Measurements from ENCODE around the gene KRTAP6-3. TPM values are rescaled to one million over a fixed set of nuclear protein-coding genes. Genes with fewer than 3 reads are reported as not detected.

Gene KRTAP6-3
- total RNA-seq (not detected in 2 replicates), polyA plus RNA-seq (not detected in 2 replicates), polyA minus RNA-seq (not detected in 2 replicates), Bru-seq, nascent RNA (not detected), BruChase-seq, experiment 1, labeled RNA remaining after a 6-hour chase (not detected), BruChase-seq, experiment 2, labeled RNA remaining after a 2-hour chase (not detected)
- not detected in 2 replicates for polyA plus RNA-seq (2011; cell fraction: cytosol; rRNA removed)
- not detected in 2 replicates for polyA plus RNA-seq (2011; cell fraction: nucleus; rRNA removed)
- not detected in 2 replicates for polyA plus RNA-seq (2012)
- not detected for polyA minus RNA-seq (2011; cell fraction: cytosol; rRNA and poly(A)+ RNA removed)
- not detected in 2 replicates for polyA minus RNA-seq (2011; cell fraction: nucleus; rRNA and poly(A)+ RNA removed)
- long read RNA-seq = 0 reads

- Histone ChIP-seq H3K9ac (replicated peaks; ENCODE audit: extremely low read depth, insufficient read depth, low read length) (no peak within 1 kb of the TSS), H3K4me1 (ENCODE audit: control insufficient read depth, extremely low read depth, insufficient read depth, low read length) (no peaks in the 10 kb centered on the region), H3K4me2 (ENCODE audit: insufficient read depth, low read length) (no peak within 1 kb of the TSS), H3K36me3 (ENCODE audit: control insufficient read depth in 2 of 2, extremely low read depth in 1 of 2, insufficient read depth in 2 of 2, low read length in 2 of 2) (no peaks in the 10 kb centered on the region), H3K27ac (ENCODE audit: insufficient read depth, low read depth, low read length) (no peak within 1 kb of the TSS), H3K9me3 (replicated peaks; ENCODE audit: control insufficient read depth, insufficient read depth, low read length) (peaks cover 6% of the 10 kb centered on the region), H3K27me3 (ENCODE audit: control insufficient read depth in 2 of 2, insufficient read depth in 2 of 2, low read length in 2 of 2) (no peaks in the 10 kb centered on the region), H4K20me1 (replicated peaks; ENCODE audit: control insufficient read depth, extremely low read depth, insufficient read depth, low read length) (no peaks in the 10 kb centered on the region), H3K79me2 (ENCODE audit: control insufficient read depth, insufficient read depth, low read length) (no peaks in the 10 kb centered on the region), H3K4me3 (replicated peaks in 1 of 3; ENCODE audit: insufficient read depth in 1 of 3, low read depth in 1 of 3, low read length in 3 of 3) (no peak within 1 kb of the TSS), H3K9me1 (replicated peaks; ENCODE audit: control insufficient read depth, extremely low read depth, insufficient read depth, low read length) (no peaks in the 10 kb centered on the region), H2AFZ (ENCODE audit: low read depth, low read length) (no peak within 1 kb of the TSS)
- TF ChIP-seq POLR2AphosphoS5 (IDR thresholded peaks at IDR 0.05; ENCODE audit: insufficient read depth, low read depth, low read length) = no peak
- TF ChIP-seq JUN (IDR thresholded peaks at IDR 0.05; ENCODE audit: borderline replicate concordance, insufficient read depth, insufficient read length, low read depth) = no peak
- no peak for TF ChIP-seq GATA2 (IDR thresholded peaks at IDR 0.05; ENCODE audit: insufficient read depth, insufficient read length, low read depth, low read length)
- no peak for TF ChIP-seq CTCF (IDR thresholded peaks at IDR 0.05; ENCODE audit: extremely low read depth in 1 of 2, insufficient read depth in 1 of 2, low read depth in 1 of 2, low read length in 2 of 2)
- TF ChIP-seq, protein P1, sequence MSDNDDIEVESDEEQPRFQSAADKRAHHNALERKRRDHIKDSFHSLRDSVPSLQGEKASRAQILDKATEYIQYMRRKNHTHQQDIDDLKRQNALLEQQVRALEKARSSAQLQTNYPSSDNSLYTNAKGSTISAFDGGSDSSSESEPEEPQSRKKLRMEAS (IDR thresholded peaks at IDR 0.05; ENCODE audit: insufficient read depth, insufficient read length) = no peak
- no peak for TF ChIP-seq POLR2A (IDR thresholded peaks at IDR 0.05; ENCODE audit: low read depth, low read length)
- TF ChIP-seq MYC (IDR thresholded peaks at IDR 0.05; ENCODE audit: low read depth, low read length) = no peak
- no peak for TF ChIP-seq EZH2 (IDR thresholded peaks at IDR 0.05; ENCODE audit: borderline replicate concordance, low read depth, low read length, severe bottlenecking)
- TF ChIP-seq FOS (IDR thresholded peaks at IDR 0.05; ENCODE audit: borderline replicate concordance, insufficient read depth, low read length) = no peak
- FAIRE-seq = no peak
- dilution Hi-C loops (cut with MboI; ENCODE audit: extremely low pct_ligation_motif_present, low sequenced_read_pairs) = no loop called here
- CTCF ChIA-PET = no interaction called here
- intact Hi-C loops (cut with micrococcal nuclease) = no loop called here
- BruUV-seq (replicated peaks) = no TSS peak
- POLR2A ChIA-PET = no interaction called here
- no peak for DNase-seq (ENCODE audit: low read depth, low spot score)
Measured at GRCh38 chr21:30592140-30592539, at the start of gene KRTAP6-3. TSS of gene KRTAP6-3 (plus strand) at chr21:30592440. CDS start at chr21:30592446, 6 bp downstream.

Measured in endothelial cell of umbilical vein (primary cell).